Ovary (tissue), 9 donors: ENCODE results near the gene CEP126. TPM values are rescaled to one million over a fixed set of nuclear protein-coding genes. Genes with fewer than 3 reads are reported as not detected.

Experiments
- DNase-seq, 5 donors: peaks; one replicate each; pipeline ENCODE4 v3.0.0-alpha.2; 2019 to 2020
- H3K27ac ChIP-seq, 2 donors: fragments of 200-600 bp; one replicate each; pipeline versions ENCODE4 v1.5.1 to v1.8.0; 2019 to 2022
- H3K27me3 ChIP-seq: fragments of 200-600 bp; one replicate; pipeline ENCODE4 v1.8.0; 2022
- H3K36me3 ChIP-seq: fragments of 200-600 bp; sonication (generic); one replicate; pipeline ENCODE4 v1.5.1; 2019
- H3K4me1 ChIP-seq: one replicate; pipeline ENCODE4 v1.8.1; 2013; ENCODE audit warnings: mild to moderate bottlenecking, moderate library complexity; ENCODE audit not compliant: insufficient read depth
- H3K4me3 ChIP-seq: fragments of 200-600 bp; sonication (generic); one replicate; pipeline ENCODE4 v1.5.1; 2017
- H3K9me3 ChIP-seq, 2 donors: fragments of 200-600 bp in 1 of 2; sonication (generic) in 1 of 2; one replicate each; pipeline versions ENCODE4 v1.5.1 to v1.8.1; 2013 to 2019; ENCODE audit warnings: mild to moderate bottlenecking in 1 of 2, moderate library complexity in 1 of 2
- CTCF ChIP-seq, 3 donors: fragments of 450-650 bp in 2 of 3; fragments of 200-600 bp in 1 of 3; IDR thresholded peaks; one replicate each; pipeline versions ENCODE4 v1.5.1 to v1.8.0; 2016 to 2022; ENCODE audit warnings: antibody characterized with exemption in 3 of 3, mild to moderate bottlenecking in 1 of 3
- EP300 ChIP-seq: sonication (generic); formaldehyde crosslinking; IDR thresholded peaks from one replicate; pipeline ENCODE4 v1.6.1; 2017; ENCODE audit warnings: antibody characterized with exemption
- POLR2A ChIP-seq: fragments of 450-650 bp; IDR thresholded peaks from one replicate; pipeline ENCODE4 v1.6.1; 2017; ENCODE audit warnings: antibody characterized with exemption, mild to moderate bottlenecking, moderate library complexity
- WGBS, 3 donors: extraction: QIAGEN DNeasy Blood & Tissue Kit in 1 of 3; methylation state at CpG; one replicate each; pipeline versions ENCODE4 v1.1.5 to v1.1.7; 2013 to 2017; 5-methylcytosine and 5-hydroxymethylcytosine counted together
- intact Hi-C, 4 donors: fragments of 100-400 bp; cut with DNase I; formaldehyde crosslinking; loops; one replicate each; pipeline versions ENCODE4 v1.11.0 to v1.15.1; 2022 to 2023
- polyA plus RNA-seq, 2 donors: library from polyadenylated mRNA; stranded (reverse); fragments of 200-250 nt in 1 of 2; fragments of 350-450 nt in 1 of 2; fragmentation: Illumina TruSeq in 1 of 2; extraction: RNeasy Lipid Tissue Mini Kit (QIAGEN cat#74804) in 1 of 2; gene quantifications; one replicate each; pipeline ENCODE4 v1.2.3, GENCODE V29; 2013 to 2014
- total RNA-seq, 7 donors: library from RNA; depleted of rRNA in 2 of 7; stranded (reverse); fragments of >200 nt in 2 of 7; fragmentation: NEBNext Ultra II Directional in 3 of 7; extraction: Animal tissue kit (Norgen Biotek cat#: 25700) in 3 of 7; gene quantifications; one replicate each; pipeline versions ENCODE4 v1.1.0 to v1.2.4, GENCODE V29; 2016 to 2023
- donor health status: DM: no; HTN: no; CAD: no; lungs with moderate emphysema.
- donor health status: DM: no; HTN: no; CAD: no.
- donor health status: Bipolar disorder and iron deficiency.
- donor health status: DM: yes; HTN: yes; CAD: no.
- donor health status: DM: no; HTN: no; CAD: no.
- donor health status: DM: yes; HTN: yes; CAD: no.

CEP126 gene
- total and polyA plus RNA-seq, 9 donors: 5.9 to 10.8 (median 9.4) TPM

DNA sequence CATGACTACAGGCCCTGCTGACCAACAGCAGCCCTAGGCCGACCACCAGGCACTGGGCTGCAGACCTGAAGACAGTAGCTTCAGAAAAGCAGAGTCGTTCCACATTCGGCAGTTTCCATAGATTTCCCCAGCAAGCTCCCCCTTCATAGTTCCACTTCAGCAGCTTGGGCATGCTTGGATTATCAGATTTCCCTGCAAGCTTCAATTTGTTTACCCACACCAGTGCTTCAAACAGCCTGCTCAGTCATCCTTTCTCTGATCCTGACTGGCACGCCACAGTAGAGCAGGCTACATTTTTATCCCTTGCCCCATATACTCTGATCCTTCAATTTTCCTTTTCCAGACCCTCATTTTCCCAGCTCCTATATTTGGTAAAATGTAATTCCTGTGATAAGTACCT, 81.3 kb downstream of the CEP126 start:
- H3K27me3 ChIP-seq: no peaks in the 10 kb centered on the region
- no peak overlapping the region for H3K27ac ChIP-seq
- H3K4me3 ChIP-seq: no peak overlapping the region
- H3K4me1 ChIP-seq: no peaks in the 10 kb centered on the region
- no peaks in the 10 kb centered on the region for H3K9me3 ChIP-seq
- intact Hi-C loops: no loop called here
- no peak for DNase-seq
- TF ChIP-seq CTCF (IDR thresholded peaks at IDR 0.05): no peak
- no peak for TF ChIP-seq EP300
- TF ChIP-seq POLR2A: no peak
- WGBS, 3 donors: 95 to 96% (median 96%) methylated on average over 4 of the region's 4 CpGs
- H3K36me3 ChIP-seq: no peaks in the 10 kb centered on the region

DNA sequence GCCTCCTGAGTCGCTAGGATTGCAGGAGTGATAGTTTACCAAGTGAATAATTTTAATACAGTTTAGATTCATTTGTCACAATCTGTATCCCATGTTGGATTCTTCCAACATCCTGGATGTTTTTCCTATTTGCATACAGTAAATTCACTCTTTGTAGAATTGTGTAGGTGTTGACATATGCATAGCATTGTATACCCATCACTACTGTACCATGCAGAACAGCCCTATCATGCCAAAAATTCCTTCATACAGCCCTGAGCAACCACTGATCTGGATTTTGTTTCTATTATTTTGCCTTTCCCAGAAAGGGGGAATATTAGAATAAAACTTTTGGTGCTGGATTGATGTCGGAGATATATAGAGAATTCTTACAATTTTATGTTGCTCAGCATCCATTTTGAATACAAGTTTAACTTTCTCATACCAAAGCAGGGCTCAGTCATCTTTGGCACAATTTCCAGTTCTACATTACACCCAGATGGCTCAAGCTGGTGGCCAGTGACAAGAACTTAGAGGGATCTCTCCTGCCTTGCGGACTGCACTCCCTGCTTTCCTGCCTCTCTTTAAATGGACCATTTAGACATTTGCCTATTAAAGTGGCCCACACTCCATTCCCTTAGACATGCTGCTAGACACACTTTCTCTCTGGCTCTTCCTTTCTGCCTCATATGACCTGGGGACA, 87.0 kb downstream of the CEP126 start:
- TF ChIP-seq EP300 (no peak), POLR2A (no peak), CTCF (IDR thresholded peaks at IDR 0.05) (no peak)
- Histone ChIP-seq H3K9me3 (no peaks in the 10 kb centered on the region), H3K27ac (no peak overlapping the region), H3K27me3 (no peaks in the 10 kb centered on the region), H3K36me3 (no peaks in the 10 kb centered on the region), H3K4me3 (no peak overlapping the region), H3K4me1 (no peaks in the 10 kb centered on the region)
- intact Hi-C loops: loop anchor here in 1 of 4 donors (10.0 kb wide), 1 partner anchor 137 kb away; no protein-coding TSS in a partner anchor
- no peak for DNase-seq
- WGBS, 3 donors: 88 to 96% (median 92%) methylated on average over 3 of the region's 3 CpGs

- Histone ChIP-seq H3K4me3 (no peak overlapping the region), H3K27ac (no peak overlapping the region), H3K27me3 (no peaks in the 10 kb centered on the region), H3K36me3 (no peaks in the 10 kb centered on the region), H3K9me3 (no peaks in the 10 kb centered on the region), H3K4me1 (no peaks in the 10 kb centered on the region)
- no peak for DNase-seq
- intact Hi-C loops: loop anchor here in 1 of 4 donors (10.0 kb wide), 1 partner anchor 139 kb away; no protein-coding TSS in a partner anchor
- TF ChIP-seq EP300 (no peak), POLR2A (no peak), CTCF (IDR thresholded peaks at IDR 0.05) (no peak)
These were observed 89.4 kb downstream of the CEP126 start for GRCh38 chr11:102004220-102004619.

- Histone ChIP-seq H3K36me3 (no peaks in the 10 kb centered on the region), H3K27me3 (no peaks in the 10 kb centered on the region), H3K4me3 (no peak overlapping the region), H3K27ac (no peak overlapping the region), H3K4me1 (no peaks in the 10 kb centered on the region), H3K9me3 (no peaks in the 10 kb centered on the region)
- WGBS, 3 donors: 83 to 89% (median 84%) methylated on average over 4 of the region's 4 CpGs
- DNase-seq: no peak
- TF ChIP-seq CTCF (IDR thresholded peaks at IDR 0.05) (no peak), EP300 (no peak), POLR2A (no peak)
- intact Hi-C loops: loop anchor here in 1 of 4 donors (10.0 kb wide), 1 partner anchor 141 kb away; no protein-coding TSS in a partner anchor
These were observed 90.5 kb downstream of the CEP126 start for GRCh38 chr11:102005306-102005705.
